Chondrocyte (in vitro differentiated cells): ENCODE measurements around the gene FBXL3. TPM values are rescaled to one million over a fixed set of nuclear protein-coding genes. Genes with fewer than 3 reads are reported as not detected.
A peak's percentile ranks its signal among the peaks of the same experiment; 100 is the strongest.

ENCODE experiments used
- DNase-seq: peaks from one replicate; pipeline ENCODE4 v3.0.0; 2021; ENCODE audit warnings: mixed read lengths, low spot score
- H3K27ac Mint-ChIP-seq: one replicate; pipeline ENCODE4 v1.8.0; 2021; ENCODE audit warnings: mild to moderate bottlenecking, moderate library complexity, mixed read lengths; ENCODE audit not compliant: unreplicated experiment
- H3K27me3 Mint-ChIP-seq: 2 replicates; pipeline ENCODE4 v1.8.0; 2021; ENCODE audit warnings: low read depth, mixed read lengths
- H3K36me3 Mint-ChIP-seq: 2 replicates; pipeline ENCODE4 v1.8.0; 2021; ENCODE audit warnings: low read depth, mixed read lengths
- H3K4me1 Mint-ChIP-seq: 2 replicates; pipeline ENCODE4 v1.8.0; 2021; ENCODE audit warnings: low read depth, mild to moderate bottlenecking, mixed read lengths
- H3K4me3 Mint-ChIP-seq: one replicate; pipeline ENCODE4 v1.8.0; 2021; ENCODE audit warnings: mild to moderate bottlenecking, moderate library complexity, mixed read lengths; ENCODE audit not compliant: unreplicated experiment
- H3K9me3 Mint-ChIP-seq: 2 replicates; pipeline ENCODE4 v1.8.0; 2021; ENCODE audit warnings: low read depth, mixed read lengths
- total RNA-seq: library from RNA; stranded (reverse); gene quantifications from 3 replicates; pipeline ENCODE4 v1.2.1, GENCODE V29; 2021
- TF ChIP-seq, protein P1 (sequence below): fragments of 200-600 bp; sonication (generic); IDR thresholded peaks from 2 replicates; pipeline ENCODE4 v1.5.0; 2021; ENCODE audit warnings: antibody characterized with exemption, mild to moderate bottlenecking, moderate library complexity

Gene FBXL3
- total RNA-seq, 1 donor from 2014 or later: 41.8 TPM

DNA sequence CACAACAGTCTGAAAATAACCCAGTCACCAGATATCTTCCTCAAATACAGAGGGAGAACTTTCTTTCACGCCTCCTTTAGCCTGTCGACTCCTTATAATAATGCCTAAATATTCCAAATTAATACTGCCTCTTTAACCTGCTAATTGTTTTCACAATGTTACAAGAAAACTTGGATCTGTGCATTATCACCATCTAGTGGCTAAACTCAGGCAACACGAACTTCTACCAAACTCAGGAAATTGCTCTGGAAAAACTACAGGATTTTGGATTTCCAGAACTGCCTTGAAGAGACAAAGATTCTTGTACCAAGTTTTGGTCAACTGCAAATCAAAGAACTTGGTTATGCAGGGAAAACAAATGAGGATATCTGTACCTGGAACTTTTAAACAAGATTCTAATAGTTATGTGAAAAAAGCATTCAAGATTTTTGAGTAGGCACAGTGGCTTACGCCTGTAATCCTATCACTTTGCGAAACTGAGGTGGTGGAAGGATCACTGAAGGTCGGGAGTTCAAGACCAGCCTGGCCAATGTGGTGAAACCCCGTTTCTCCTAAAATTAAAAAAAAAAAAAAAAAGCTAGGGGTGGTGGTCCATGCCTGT lies 24.3 kb downstream of the FBXL3 start:
- TF ChIP-seq, protein P1, sequence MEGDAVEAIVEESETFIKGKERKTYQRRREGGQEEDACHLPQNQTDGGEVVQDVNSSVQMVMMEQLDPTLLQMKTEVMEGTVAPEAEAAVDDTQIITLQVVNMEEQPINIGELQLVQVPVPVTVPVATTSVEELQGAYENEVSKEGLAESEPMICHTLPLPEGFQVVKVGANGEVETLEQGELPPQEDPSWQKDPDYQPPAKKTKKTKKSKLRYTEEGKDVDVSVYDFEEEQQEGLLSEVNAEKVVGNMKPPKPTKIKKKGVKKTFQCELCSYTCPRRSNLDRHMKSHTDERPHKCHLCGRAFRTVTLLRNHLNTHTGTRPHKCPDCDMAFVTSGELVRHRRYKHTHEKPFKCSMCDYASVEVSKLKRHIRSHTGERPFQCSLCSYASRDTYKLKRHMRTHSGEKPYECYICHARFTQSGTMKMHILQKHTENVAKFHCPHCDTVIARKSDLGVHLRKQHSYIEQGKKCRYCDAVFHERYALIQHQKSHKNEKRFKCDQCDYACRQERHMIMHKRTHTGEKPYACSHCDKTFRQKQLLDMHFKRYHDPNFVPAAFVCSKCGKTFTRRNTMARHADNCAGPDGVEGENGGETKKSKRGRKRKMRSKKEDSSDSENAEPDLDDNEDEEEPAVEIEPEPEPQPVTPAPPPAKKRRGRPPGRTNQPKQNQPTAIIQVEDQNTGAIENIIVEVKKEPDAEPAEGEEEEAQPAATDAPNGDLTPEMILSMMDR: peak; percentile 83
- Mint-ChIP-seq H3K36me3 (peaks cover 18% of the 10 kb centered on the region), H3K27me3 (no peaks in the 10 kb centered on the region), H3K4me1 (peaks cover 4% of the 10 kb centered on the region), H3K27ac (peak overlapping the region; percentile 4), H3K9me3 (no peaks in the 10 kb centered on the region), H3K4me3 (no peak overlapping the region)
- no peak for DNase-seq

DNA sequence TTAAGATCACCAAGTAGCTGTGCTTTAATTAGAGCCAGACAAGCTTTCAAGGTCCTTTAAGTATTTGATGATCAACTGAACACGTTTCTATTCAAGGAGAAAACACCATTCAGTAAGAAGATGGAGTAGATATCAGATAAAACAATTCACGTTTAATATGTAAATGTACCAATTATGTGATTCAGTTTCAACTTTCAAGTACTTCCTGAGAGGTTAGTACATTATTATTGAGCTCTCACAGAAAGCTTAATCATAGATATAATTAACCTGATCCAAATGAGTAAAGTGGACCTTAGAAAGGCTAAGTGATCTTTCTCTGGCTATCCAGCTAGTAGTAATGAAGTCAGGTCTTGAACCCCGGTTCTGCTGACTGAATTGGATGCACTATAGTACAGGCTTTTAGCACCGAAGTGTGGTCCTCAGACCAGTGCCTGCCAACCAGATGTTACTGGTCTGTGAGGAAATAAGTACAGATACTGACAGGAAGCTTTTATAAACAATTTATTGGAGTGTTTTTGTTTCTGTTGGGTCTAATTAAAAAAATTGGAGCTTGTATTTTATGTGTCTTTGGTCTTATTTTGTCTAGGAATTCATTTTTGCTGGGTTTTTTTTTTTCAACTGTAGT lies 24.9 kb downstream of the FBXL3 start:
- peaks cover 16% of the 10 kb centered on the region for H3K36me3 Mint-ChIP-seq
- TF ChIP-seq, protein P1: no peak
- peak overlapping the region; percentile 65 for H3K27ac Mint-ChIP-seq
- no peak overlapping the region for H3K4me3 Mint-ChIP-seq
- no peak for DNase-seq
- H3K9me3 Mint-ChIP-seq: no peaks in the 10 kb centered on the region
- peaks cover 4% of the 10 kb centered on the region for H3K4me1 Mint-ChIP-seq
- H3K27me3 Mint-ChIP-seq: no peaks in the 10 kb centered on the region

DNA sequence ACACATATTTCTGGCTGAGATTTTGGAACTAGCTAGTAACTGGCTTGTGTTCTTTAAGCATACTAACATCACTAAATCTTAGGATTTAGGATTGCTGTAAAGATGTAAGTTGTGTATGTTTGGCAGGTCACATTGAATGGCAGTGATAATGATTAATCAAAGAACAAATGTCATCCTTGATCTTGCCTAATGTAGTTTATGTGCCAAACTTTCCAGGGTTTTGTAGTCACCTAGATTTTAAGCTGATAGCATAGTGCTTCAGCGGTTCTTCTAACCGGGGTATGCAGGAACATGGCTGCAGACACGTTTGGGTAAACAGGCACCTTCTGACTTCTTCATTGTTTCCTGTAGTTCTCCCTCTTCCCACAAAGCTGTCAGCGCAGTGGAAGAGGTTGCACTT lies 25.4 kb downstream of the FBXL3 start:
- no peaks in the 10 kb centered on the region for H3K27me3 Mint-ChIP-seq
- TF ChIP-seq, protein P1: no peak
- H3K27ac Mint-ChIP-seq: peak overlapping the region; percentile 65
- no peak for DNase-seq
- H3K9me3 Mint-ChIP-seq: no peaks in the 10 kb centered on the region
- H3K36me3 Mint-ChIP-seq: peaks cover 19% of the 10 kb centered on the region
- H3K4me1 Mint-ChIP-seq: peaks cover 4% of the 10 kb centered on the region
- H3K4me3 Mint-ChIP-seq: no peak overlapping the region

DNA sequence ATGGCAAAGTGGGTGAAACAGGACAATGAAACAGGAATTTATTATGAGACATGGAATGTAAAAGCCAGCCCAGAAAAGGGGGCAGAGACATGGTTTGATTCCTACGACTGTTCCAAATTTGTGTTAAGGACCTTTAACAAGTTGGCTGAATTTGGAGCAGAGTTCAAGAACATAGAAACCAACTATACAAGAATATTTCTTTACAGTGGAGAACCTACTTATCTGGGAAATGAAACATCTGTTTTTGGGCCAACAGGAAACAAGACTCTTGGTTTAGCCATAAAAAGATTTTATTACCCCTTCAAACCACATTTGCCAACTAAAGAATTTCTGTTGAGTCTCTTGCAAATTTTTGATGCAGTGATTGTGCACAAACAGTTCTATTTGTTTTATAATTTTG lies 26.5 kb downstream of the FBXL3 start:
- H3K27me3 Mint-ChIP-seq: no peaks in the 10 kb centered on the region
- H3K27ac Mint-ChIP-seq: no peak overlapping the region
- peaks cover 23% of the 10 kb centered on the region for H3K36me3 Mint-ChIP-seq
- H3K4me1 Mint-ChIP-seq: peaks cover 4% of the 10 kb centered on the region
- H3K4me3 Mint-ChIP-seq: no peak overlapping the region
- DNase-seq: no peak
- TF ChIP-seq, protein P1: no peak
- no peaks in the 10 kb centered on the region for H3K9me3 Mint-ChIP-seq

DNA sequence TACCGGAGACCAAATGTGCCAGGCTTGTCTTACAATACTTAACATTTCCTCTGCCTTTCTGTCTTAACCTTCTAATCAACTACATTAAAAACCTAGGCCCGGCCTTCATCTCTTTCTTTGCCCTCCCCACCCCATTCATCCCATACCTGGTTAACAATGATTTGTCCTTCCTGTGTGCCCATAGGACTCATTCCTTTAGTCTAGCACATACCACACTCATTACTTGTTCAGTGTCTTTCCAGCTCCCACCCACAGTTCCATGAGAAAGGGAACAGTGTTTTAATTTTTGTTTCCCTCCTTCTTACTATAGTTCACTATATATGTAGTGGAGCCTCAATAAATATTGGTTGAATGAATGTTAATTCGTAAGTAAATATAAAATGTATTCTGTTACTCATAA lies 32.7 kb downstream of the FBXL3 start:
- Mint-ChIP-seq H3K4me3 (peak overlapping the region; percentile 13), H3K9me3 (no peaks in the 10 kb centered on the region), H3K4me1 (peaks cover 27% of the 10 kb centered on the region), H3K36me3 (peaks cover 16% of the 10 kb centered on the region), H3K27me3 (no peaks in the 10 kb centered on the region), H3K27ac (peak overlapping the region; percentile 53)
- TF ChIP-seq, protein P1: no peak
- DNase-seq: no peak
